IMR-90 (cell line): ENCODE data around the gene FERMT3.

Experiments
- CEBPB ChIP-seq: IDR thresholded peaks from 2 replicates; pipeline ENCODE4 v1.6.1; 2012; ENCODE audit warnings: low read depth, low read length, improper control_type of control experiment
- CTCF ChIP-seq: conservative IDR thresholded peaks from 2 replicates; pipeline ENCODE4 v1.5.1; 2012; ENCODE audit warnings: mild to moderate bottlenecking, low read depth, low read length, improper control_type of control experiment
- MXI1 ChIP-seq: IDR thresholded peaks from 2 replicates; pipeline ENCODE4 v1.6.1; 2012; ENCODE audit warnings: low read depth, mild to moderate bottlenecking, low read length, moderate library complexity, borderline replicate concordance
- POLR2A ChIP-seq: IDR thresholded peaks from 2 replicates; pipeline ENCODE4 v1.6.1; 2012; ENCODE audit warnings: mild to moderate bottlenecking, low read depth, low read length
- RAD21 ChIP-seq: IDR thresholded peaks from 2 replicates; pipeline ENCODE4 v1.6.1; 2012; ENCODE audit warnings: low read length, improper control_type of control experiment
- RCOR1 ChIP-seq: IDR thresholded peaks from 2 replicates; pipeline ENCODE4 v1.6.1; 2012; ENCODE audit warnings: mild to moderate bottlenecking, low read length, improper control_type of control experiment; ENCODE audit not compliant: insufficient replicate concordance
- RFX5 ChIP-seq: IDR thresholded peaks from 2 replicates; pipeline ENCODE4 v1.8.0; 2012; ENCODE audit warnings: low read depth, mild to moderate bottlenecking, low read length, moderate library complexity
- TF ChIP-seq, protein P1 (sequence below): fragments of 150-350 bp; IDR thresholded peaks from 2 replicates; pipeline ENCODE4 v1.6.1; 2016; ENCODE audit warnings: low read depth, mild to moderate bottlenecking, low read length, moderate library complexity, borderline replicate concordance

- TF ChIP-seq RAD21 (no peak), CTCF (no peak), POLR2A (no peak), MXI1 (no peak), RFX5 (no peak), RCOR1 (no peak), CEBPB (no peak)
- TF ChIP-seq, protein P1, sequence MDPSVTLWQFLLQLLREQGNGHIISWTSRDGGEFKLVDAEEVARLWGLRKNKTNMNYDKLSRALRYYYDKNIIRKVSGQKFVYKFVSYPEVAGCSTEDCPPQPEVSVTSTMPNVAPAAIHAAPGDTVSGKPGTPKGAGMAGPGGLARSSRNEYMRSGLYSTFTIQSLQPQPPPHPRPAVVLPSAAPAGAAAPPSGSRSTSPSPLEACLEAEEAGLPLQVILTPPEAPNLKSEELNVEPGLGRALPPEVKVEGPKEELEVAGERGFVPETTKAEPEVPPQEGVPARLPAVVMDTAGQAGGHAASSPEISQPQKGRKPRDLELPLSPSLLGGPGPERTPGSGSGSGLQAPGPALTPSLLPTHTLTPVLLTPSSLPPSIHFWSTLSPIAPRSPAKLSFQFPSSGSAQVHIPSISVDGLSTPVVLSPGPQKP, result no peak
These were observed 24.5 kb downstream of the FERMT3 start for GRCh38 chr11:64230985-64231365.
